Peyer's patch (tissue), 4 donors: ENCODE measurements around the gene IGFBPL1. TPM values are rescaled to one million over a fixed set of nuclear protein-coding genes. Genes with fewer than 3 reads are reported as not detected.
"Not testable (repeated sequence)": the region's sequence is repeated elsewhere in the genome, so short reads cannot be mapped to it uniquely, and the experiment has no call there.

Source experiments
- DNase-seq, 3 donors: peaks; one replicate each; pipeline ENCODE4 v3.0.0-alpha.2; 2017 to 2019
- H3K27ac ChIP-seq, 4 donors: fragments of 200-600 bp; sonication (generic); one replicate each; pipeline ENCODE4 v1.5.1; 2016 to 2019
- H3K27me3 ChIP-seq, 2 donors: fragments of 200-600 bp; sonication (generic); one replicate each; pipeline ENCODE4 v1.5.1; 2019
- H3K36me3 ChIP-seq, 3 donors: fragments of 200-600 bp; sonication (generic); one replicate each; pipeline ENCODE4 v1.5.1; 2016 to 2019
- H3K4me1 ChIP-seq, 4 donors: fragments of 200-600 bp; sonication (generic); one replicate each; pipeline ENCODE4 v1.5.1; 2016 to 2019
- H3K4me3 ChIP-seq, 4 donors: fragments of 200-600 bp; sonication (generic); 1 replicate in 3 of 4; 2 replicates in 1 of 4; pipeline ENCODE4 v1.5.1; 2016 to 2019; ENCODE audit warnings: mild to moderate bottlenecking in 1 of 4
- H3K9me3 ChIP-seq, 4 donors: fragments of 200-600 bp; sonication (generic); one replicate each; pipeline ENCODE4 v1.5.1; 2016 to 2019; ENCODE audit warnings: mild to moderate bottlenecking in 1 of 4
- CTCF ChIP-seq, 6 experiments: fragments of 450-650 bp in 4 of 6; fragments of 200-600 bp in 2 of 6; sonication (generic) in 1 of 6; IDR thresholded peaks; one replicate each; pipeline ENCODE4 v1.5.1; 2017 to 2019; ENCODE audit warnings: antibody characterized with exemption in 6 of 6, mild to moderate bottlenecking in 3 of 6, moderate library complexity in 1 of 6
- POLR2A ChIP-seq, 2 donors: fragments of 450-650 bp; IDR thresholded peaks; one replicate each; pipeline ENCODE4 v1.5.1; 2017; ENCODE audit warnings: antibody characterized with exemption in 2 of 2, mild to moderate bottlenecking in 2 of 2, moderate library complexity in 2 of 2
- total RNA-seq, 4 donors: library from RNA; depleted of rRNA; stranded (reverse); fragments of >200 nt; gene quantifications; one replicate each; pipeline ENCODE4 v1.1.0, GENCODE V29; 2016

The IGFBPL1 gene
- total RNA-seq, 4 donors from 2014 or later = 1.2 to 1.4 TPM; not detected in 2

- no peaks in the 10 kb centered on the region for H3K27me3 ChIP-seq
- H3K27ac ChIP-seq = no peak overlapping the region
- TF ChIP-seq CTCF (IDR thresholded peaks at IDR 0.05) = no peak
- TF ChIP-seq POLR2A (IDR thresholded peaks at IDR 0.05) = no peak
- no peak overlapping the region for H3K4me3 ChIP-seq
- no peaks in the 10 kb centered on the region for H3K36me3 ChIP-seq
- DNase-seq = no peak
- no peaks in the 10 kb centered on the region for H3K4me1 ChIP-seq
- H3K9me3 ChIP-seq = no peaks in the 10 kb centered on the region
Measured at GRCh38 chr9:38404314-38404713, 19.9 kb downstream of the IGFBPL1 start.

DNA sequence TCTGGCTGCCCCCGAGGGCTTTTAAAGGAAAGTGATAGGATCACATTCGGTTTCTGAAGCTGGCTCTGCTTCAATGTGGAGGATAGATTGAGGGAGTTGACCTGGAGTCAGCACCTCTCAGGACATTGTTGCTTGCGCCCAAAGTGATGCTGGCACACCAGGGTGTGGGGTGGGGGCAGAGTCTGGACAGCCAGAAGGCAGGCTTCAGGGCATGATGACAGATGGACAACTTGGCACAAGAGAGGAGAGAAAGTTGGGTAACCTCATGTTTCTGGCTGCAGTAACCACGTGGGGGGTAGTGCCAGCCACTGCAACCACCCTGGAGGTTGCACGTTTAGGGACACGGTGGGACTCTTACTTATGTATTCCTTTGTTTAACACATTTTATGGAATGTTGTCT is 22.3 kb downstream of the IGFBPL1 start:
- no peak for DNase-seq

DNA sequence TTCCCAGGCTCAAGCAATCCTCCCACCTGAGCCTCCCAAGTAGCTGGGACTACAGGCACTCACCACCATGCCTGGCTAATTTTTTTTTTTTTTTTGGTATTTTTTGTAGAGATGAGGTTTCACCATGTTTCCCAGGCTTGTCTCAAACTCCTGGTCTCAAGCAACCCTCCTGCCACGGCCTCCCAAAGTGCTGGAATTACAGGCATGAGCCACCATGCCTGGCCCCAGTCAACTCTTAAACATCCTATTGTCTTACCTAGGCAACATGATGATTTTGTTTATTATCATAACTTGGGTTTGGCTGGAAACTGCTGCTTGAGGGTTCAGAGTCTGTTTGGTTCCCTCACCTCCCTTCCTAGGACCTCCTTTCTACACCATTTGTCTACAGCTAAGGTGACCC is 25.1 kb downstream of the IGFBPL1 start:
- not testable (repeated sequence) for H3K27me3 ChIP-seq, H3K4me1 ChIP-seq, DNase-seq, H3K4me3 ChIP-seq, H3K9me3 ChIP-seq, H3K27ac ChIP-seq
- H3K36me3 ChIP-seq = peaks cover 0 to 11% (median 0%) of the 10 kb centered on the region in 3 donors

More for the DNA sequence above, 22.3 kb downstream of the IGFBPL1 start:
- Histone ChIP-seq H3K9me3 (no peaks in the 10 kb centered on the region), H3K4me1 (no peaks in the 10 kb centered on the region), H3K36me3 (peaks cover 0 to 2% (median 0%) of the 10 kb centered on the region in 3 donors), H3K27me3 (no peaks in the 10 kb centered on the region), H3K4me3 (no peak overlapping the region), H3K27ac (no peak overlapping the region)
- no peak for TF ChIP-seq CTCF (IDR thresholded peaks at IDR 0.05)
- no peak for TF ChIP-seq POLR2A (IDR thresholded peaks at IDR 0.05)

- DNase-seq = no peak
Measured at GRCh38 chr9:38396371-38396671, 27.9 kb downstream of the IGFBPL1 start.

GRCh38 chr9:38395653-38396370 is 28.4 kb downstream of the IGFBPL1 start:
- Histone ChIP-seq H3K27ac (no peak overlapping the region), H3K36me3 (peaks cover 0 to 11% (median 0%) of the 10 kb centered on the region in 3 donors), H3K4me1 (peaks cover 0 to 15% (median 0%) of the 10 kb centered on the region in 4 donors), H3K9me3 (no peaks in the 10 kb centered on the region), H3K4me3 (no peak overlapping the region), H3K27me3 (no peaks in the 10 kb centered on the region)
- no peak for DNase-seq
- no peak for TF ChIP-seq POLR2A (IDR thresholded peaks at IDR 0.05)
- TF ChIP-seq CTCF (IDR thresholded peaks at IDR 0.05) = no peak

More at GRCh38 chr9:38396371-38396671, 27.9 kb downstream of the IGFBPL1 start:
- Histone ChIP-seq H3K9me3 (no peaks in the 10 kb centered on the region), H3K4me1 (peaks cover 0 to 14% (median 0%) of the 10 kb centered on the region in 4 donors), H3K27ac (no peak overlapping the region), H3K36me3 (peaks cover 0 to 11% (median 0%) of the 10 kb centered on the region in 3 donors), H3K4me3 (no peak overlapping the region), H3K27me3 (no peaks in the 10 kb centered on the region)
- TF ChIP-seq CTCF (IDR thresholded peaks at IDR 0.05) = no peak
- TF ChIP-seq POLR2A (IDR thresholded peaks at IDR 0.05) = no peak

DNA sequence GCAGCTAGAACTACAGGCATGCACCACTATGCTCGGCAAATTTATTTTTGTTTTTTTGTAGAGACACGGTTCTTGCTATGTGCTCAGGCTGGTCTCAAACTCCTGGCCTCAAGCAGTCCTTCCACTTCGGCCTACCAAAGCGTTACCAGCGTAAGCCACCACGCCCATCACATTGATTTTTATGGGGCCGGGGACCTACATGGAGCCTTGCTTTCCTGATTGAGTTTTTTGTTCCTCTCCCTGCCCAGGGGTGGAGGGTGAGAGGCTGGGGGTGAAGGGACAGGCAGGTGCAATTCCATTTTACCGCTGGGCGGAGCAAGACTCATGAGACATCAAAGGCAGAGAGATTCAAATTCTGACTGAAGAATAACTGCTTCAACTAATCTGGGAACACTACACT is 29.8 kb downstream of the IGFBPL1 start:
- Histone ChIP-seq H3K36me3 (peaks cover 0 to 11% (median 0%) of the 10 kb centered on the region in 3 donors), H3K27me3 (no peaks in the 10 kb centered on the region), H3K27ac (peak overlapping the region in 1 of 4 donors; percentile 23), H3K9me3 (no peaks in the 10 kb centered on the region), H3K4me1 (peaks cover 0 to 20% (median 0%) of the 10 kb centered on the region in 4 donors), H3K4me3 (peak overlapping the region in 1 of 4 donors; percentile 64)
- no peak for DNase-seq
- TF ChIP-seq POLR2A (IDR thresholded peaks at IDR 0.05) = no peak
- TF ChIP-seq CTCF (IDR thresholded peaks at IDR 0.05) = no peak
